GM21381 (cell line): ENCODE data around the gene AIM2.
"Not testable (repeated sequence)": the region's sequence is repeated elsewhere in the genome, so short reads cannot be mapped to it uniquely, and the experiment has no call there.

Experiments used
- ATAC-seq: cut with Tn5 transposase; IDR thresholded peaks from one replicate; pipeline ENCODE4 v1.9.1; 2021; ENCODE audit warnings: mild to moderate bottlenecking, moderate library complexity; ENCODE audit not compliant: unreplicated experiment

Gene AIM2

DNA sequence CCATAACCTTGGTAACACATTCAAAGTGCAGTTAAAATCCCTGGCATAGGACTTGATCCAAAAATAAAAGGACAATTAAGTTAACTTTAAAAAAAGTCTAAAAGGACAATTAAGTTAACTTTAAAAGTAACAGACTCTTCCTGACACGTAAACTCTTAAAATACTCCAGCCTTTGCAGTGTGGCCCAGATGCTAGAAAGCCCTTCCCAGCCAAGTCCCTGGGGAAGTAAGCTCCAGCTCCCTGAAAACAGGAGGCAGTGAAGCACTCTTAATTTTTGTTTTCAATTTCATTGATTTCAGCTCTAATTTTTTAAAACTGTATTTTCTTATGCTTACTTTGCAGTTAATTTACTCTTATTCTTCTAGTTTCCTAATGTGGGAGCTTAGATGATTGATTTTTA is 5.1 kb upstream of the AIM2 start:
- no peak for ATAC-seq

DNA sequence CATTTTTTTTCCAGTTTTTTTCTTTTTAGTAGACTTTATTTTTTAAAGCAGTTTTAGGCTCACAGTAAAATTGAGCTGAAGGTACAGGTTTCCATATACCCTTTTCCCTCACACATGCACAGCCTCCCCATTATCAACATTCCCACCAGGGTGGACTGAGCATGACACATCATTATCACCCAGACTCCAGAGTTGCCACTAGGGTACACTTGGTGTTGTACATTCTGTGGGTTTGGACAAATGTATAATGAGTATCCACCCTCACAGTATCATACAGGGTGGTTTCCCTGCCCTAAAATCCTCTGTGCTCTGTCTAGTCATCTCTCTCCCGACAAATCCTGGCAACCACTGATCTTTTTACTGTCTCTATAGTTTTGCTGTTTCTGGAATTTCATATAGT is 3.0 kb upstream of the AIM2 start:
- no peak for ATAC-seq

DNA sequence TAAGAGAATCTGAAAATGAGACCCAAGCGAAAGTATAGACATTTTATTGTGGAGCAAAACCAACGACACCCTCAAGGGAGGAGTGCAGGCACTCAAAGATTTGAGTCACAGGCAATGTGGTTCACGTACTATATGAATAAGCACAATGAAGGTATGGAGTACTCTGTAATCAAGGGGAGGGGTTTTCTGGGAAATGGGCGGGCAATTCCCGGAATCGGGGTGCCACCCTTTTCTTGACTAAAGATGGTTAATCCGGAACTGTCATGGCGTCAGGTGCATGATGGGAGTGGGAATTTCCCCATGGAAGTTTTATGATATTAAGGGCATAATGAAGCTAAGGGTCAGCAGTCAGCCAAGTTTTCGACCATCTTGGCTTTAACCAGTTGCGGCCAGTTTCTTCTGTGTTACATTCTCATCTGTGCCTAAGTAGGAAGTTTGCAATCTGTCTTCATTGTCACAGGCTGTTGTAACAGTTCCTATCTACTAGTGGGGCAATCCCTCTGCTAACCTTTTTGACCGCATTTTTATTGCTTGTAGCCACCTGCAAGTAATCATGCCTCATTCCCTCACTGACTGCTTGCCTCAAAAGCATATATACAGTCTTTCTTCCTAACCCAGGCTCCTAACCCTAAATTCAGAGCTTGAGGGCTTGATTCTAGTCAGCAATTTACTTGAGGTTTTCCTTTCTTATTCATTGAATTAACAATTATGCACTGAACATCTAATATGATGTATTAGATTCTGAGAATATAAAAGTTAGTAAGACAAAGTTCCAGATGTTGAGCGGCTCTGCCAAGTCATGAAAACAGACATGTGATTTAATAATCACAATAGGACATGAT is 775 bp upstream of the AIM2 start:
- ATAC-seq, result peak; percentile 76

DNA sequence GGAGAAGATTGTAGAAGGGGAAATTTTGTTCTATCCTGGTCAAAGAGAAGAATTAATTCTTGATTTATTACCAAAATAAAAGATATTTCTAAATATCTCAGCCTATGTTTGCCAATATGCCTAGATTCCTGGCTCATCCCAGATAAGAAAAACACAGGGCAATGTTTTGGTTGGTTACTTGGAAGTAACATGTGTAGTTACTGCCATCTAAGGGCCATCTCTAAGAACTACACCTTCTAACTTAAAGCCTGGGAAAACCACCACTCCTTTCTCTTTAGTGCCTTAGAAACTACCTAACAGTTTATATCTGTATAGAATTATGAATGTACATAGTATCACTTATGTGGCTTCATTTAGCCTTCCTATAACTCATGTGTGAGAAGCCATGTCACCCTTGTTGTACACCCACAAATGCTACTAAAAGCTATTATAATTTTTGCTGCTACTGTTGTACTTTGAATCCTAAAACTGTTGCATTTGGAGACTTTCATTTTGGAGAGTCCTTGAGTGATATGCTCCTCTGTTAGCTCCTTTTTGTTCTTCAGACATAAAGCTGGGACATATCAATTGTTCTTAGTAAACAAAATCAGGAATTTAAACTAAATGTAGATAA is 4.5 kb downstream of the AIM2 start:
- ATAC-seq, result no peak

DNA sequence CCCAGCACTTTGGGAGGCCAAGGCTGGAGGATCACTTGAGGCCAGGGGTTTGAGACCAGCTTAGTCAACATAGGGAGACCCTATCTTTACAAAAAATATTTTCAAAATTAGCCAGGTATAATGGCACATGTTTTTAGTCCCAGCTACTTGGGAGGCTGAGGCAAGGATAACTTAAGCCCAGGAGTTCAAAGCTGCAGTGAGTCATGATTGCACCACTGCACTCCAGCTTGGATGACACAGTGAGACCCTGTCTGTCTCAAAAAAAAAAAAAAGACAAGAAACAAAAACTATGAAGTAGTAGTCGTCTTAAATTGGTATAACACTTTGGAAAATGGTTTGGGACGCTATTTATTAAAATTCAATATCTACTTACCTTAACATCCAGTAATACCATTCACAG is 7.7 kb downstream of the AIM2 start:
- no peak for ATAC-seq

DNA sequence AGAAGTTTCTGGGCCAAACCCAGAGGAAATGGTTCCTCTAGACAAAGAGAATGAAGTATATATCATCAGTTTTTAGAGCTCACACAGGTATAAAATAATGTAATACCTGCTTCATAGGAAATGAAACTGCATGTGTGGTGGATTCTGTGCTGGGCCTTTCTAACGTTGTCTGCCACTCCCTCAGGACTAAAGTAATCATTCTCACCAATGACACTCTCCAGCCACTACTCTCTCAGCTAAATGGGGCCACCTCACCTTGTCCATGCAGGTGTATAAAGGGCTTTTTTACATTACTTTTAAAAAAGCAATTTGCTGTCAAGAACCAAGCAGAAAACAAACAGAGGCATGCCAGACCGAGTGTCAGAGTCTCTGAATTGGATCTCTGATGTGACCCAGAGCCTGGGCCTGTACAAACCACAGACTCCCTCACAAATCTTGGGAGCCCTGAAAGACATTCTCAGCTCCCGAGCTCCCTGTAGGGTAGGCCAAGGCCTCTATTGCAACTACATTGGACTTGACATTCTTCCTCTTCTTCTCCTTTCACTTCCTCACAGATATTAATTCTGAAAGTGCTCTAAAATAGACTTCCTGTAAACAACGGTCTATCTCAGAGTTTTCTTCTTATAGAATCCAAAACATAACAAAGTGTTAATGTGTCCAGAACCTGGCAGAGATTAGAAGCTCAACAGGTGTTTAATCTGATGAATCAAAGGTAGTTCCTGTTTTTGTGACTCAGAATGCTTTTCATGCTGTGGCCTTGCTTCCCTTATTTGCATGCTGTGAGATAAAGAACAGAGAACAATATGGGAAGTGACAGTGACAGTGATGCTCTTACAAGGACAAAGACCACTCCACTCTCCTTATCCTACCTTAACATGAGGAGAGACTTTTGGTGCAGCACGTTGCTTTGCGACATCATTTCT is 8.6 kb downstream of the AIM2 start:
- ATAC-seq, result peak; percentile 83

DNA sequence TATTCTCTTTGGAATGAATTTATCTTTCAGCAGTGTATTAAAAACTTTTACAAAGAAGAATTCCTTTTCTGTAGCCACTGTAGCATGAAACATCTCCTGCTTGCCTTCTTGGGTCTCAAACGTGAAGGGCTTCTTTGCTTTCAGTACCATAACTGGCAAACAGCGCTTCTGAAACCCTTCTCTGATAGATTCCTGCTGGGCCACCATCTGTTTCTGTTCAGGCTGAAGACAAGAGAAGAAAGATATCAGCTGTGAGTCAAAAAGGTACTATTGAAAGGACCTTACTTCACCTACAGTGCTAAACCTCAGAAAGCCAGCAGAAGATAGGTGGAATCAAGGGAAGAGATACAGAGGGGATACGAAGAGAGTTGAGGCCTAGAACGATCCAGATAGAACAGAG is 10.5 kb downstream of the AIM2 start:
- ATAC-seq, result no peak

DNA sequence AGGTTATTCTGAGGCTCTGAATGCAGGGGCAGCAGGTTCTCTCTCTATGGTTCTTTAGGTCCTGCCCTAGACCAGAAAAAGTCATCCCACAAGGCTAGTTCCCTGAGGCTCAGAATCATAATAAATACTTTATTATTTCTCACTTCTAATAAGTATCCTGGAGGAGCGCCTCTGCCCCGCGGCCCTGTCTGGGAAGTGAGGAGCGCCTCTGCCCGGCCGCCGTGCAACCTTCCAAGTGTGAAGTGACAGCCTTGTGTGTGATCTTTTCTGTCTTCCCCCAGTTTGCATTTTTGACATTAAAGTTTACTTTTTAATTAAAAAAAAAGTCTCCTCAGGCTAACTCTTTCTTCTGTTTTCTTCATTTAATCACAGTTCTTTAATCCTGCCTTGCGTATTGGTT is 11.5 kb downstream of the AIM2 start:
- no peak for ATAC-seq

DNA sequence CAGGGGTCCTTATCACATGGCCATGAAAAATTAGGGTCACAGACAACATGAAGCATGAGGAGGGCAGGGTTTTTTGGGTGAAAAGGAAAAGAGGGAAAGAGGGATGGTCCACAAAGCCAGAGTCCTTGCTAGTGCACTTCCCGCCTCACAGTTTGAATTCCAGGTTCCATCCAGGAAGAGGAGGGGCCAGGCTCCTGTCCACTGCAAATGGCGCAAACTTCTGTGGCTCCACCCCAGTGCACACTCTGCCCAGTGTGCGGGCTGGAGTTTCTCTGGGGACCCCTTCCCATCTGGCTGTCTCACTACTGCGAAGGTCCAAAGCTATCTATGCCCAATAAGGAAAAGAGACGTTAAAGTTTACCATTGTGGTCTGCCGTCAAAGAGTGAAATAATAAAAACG is 17.8 kb downstream of the AIM2 start:
- no peak for ATAC-seq

DNA sequence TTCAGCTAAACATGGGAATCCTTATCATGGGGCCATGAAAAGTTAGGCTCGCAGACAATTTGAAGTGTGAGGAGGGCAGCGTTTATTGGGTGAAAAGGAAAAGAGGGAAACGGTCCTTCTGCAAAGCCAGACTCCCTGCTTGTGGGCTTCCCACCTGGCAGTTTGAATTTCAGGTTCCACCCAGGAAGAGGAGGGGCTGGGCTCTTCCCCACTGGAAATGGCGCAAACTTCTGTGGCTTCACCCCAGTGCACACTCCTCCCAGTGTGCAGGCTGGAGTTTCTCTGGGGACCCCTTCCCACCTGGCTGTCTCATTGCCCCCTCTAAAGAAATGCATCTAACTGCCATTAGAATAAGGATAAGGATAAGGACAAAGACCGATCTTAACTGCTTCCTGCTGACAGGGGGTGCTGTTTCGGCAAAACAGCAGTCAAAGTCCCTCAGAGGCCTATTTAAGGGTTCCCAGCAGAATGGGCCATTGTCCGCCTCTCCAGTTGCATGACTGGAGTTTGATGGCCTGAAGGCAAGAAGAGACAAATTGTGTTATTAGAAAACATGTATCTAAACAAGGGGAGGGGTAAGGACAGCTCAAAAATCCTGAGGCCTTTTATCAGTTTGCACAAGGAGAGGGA is 20.4 kb downstream of the AIM2 start:
- ATAC-seq, result no peak

DNA sequence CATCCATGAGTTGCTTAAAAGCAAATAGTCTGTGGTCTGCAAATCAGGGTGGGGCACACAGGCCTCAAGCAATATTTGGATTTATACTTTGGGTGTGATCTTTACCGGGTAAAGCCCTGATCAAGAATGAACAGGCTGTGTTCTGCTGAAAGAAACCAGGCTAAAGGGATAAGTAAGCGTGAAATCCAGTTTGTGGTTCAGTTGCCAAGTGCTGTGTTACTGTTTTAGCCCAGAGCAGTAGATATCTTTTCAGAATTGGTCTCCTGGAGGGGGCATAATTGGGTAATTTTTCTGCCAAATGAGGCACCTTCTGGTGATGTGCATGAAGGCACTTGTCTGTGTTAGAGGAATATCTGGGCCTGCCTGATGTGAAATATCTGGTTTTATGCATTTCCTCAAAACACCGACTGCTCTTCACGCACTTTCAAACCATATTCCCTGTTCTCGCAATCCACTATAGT is 21.4 kb downstream of the AIM2 start:
- ATAC-seq, result no peak

DNA sequence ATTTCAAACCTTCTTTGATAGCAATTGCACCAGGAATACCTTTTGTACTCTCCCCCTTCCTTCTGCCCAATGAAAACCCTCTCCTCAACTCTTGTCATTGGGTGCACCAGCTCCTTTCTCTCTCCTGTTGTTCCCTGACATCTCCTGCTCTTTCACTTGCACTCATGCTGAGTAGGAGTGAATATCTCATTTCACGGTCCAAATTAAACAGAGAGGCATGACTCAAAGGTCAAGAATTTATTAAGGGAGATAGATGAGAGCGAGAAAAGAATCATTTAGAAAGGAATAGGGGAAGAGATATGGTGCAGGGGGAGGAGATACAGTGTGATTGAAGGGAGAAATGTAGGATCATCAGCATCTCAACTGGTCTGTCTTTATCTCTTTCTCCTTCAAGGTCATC is 22.1 kb downstream of the AIM2 start:
- ATAC-seq, result no peak

DNA sequence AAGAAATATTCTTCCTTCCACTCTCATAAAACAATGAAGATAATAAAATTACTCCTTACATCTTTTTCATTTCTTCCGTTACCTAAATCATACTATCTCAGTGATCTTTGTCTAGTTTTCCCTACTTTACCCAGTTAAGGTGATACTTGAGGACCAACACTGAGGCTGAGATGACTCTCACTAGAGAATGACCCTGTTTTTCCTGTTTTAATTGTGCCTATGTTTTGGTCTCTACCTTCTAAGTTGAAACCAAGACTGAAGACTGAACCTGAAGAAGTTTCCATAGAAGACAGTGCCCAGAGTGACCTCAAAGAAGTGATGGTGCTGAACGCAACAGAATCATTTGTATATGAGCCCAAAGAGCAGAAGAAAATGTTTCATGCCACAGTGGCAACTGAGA is 25.1 kb downstream of the AIM2 start:
- no peak for ATAC-seq

DNA sequence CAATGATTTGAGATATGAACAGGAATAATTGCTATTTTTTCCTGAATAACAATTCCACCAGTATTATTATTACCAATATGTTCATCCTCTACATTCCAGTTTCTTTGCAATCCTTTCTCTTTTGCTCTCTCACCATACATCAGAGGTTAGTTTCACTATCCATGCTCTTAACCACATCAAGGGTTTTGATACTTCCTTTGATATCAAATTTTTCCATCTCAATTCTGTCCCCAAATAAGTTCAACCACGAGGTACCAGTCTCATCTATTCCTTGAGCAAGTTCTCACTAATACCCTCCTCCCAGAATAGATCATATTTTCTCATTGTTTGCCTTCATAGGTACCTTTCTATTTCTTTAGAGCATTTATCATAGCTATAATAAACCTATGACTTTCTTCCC is 30.1 kb downstream of the AIM2 start:
- not testable (repeated sequence) for ATAC-seq

DNA sequence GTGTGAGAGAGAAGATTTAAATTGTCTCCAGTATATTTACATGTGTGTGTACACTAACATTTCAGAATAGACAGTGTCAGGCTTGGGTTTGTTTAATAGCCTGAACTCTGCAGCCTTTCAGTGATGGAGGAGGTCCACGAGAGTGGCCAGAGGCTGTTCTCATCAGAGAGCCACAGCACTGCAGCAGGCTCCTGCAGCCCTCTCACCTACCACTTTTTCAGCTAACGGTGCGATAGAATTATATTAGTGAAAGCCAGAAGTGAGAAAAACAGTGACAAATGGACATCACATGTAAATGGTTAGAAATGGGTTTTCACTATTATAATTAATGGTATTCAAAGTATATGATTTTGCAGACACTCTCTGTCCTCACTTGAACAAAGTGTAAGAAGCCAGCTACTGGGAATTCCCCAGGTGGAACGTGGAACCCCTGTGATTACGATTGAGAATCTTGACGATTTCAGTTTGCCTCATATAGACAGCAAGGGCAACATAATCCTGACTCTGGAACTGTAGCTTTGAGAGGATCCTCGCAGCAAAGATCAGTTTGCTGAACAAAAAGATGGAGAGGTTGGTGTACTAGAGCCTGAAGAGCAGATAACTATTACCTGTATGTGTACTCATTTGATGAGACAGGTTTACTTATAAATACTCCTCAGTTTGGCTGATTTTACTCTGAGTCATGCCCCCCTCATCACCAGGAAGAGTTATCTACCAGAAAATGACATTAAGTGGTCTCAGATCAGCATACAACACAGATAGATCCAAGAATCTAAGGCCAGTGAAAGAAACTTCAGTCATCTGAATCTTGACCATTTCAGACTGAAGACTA is 35.5 kb downstream of the AIM2 start:
- ATAC-seq, result no peak

DNA sequence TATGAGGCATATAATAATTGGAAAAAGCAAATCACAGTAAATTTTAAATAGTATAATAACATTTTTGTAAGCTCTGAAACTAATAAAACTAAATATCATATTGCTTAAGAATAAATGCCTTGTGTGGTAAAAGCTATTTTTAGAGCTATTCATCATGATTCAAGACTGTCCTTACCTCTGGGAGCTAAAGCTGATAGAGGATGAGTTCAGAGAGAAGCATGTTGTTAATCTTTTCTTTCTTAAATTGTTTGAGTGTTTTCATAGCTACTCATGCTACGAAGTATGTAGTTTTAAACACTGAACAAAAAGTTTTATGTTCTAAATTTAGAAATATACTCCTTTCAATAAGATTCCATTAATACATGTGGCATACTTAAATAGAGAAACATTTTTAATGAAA is 36.4 kb downstream of the AIM2 start:
- no peak for ATAC-seq

DNA sequence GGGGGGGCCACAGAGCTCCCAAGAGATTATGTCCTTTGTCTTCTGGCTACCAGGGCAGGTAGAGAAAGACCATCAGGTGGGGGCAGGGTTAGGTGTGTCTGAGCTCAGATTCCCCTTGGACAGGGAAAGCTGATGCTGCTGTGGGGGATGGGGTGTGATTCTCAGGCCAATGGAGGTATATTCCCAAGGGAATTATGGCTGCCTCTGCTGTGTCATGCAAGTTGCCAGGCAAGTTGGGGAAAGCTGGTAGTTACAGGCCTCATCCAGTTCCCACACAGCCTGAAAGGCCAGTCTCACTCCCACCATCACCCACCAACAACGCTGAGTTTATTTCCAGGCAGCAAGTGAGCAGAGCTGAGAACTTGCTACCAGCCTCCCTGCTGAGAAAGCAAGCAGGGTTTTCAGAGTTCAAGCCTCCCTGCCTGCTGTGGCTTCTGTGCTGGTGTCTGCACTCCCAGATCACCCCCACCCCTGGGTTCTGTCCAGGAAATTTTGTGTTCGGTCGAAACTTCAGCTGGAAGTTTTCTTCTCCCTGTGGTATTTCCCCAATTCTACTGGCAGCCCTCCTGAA is 45.6 kb downstream of the AIM2 start:
- ATAC-seq, result no peak

DNA sequence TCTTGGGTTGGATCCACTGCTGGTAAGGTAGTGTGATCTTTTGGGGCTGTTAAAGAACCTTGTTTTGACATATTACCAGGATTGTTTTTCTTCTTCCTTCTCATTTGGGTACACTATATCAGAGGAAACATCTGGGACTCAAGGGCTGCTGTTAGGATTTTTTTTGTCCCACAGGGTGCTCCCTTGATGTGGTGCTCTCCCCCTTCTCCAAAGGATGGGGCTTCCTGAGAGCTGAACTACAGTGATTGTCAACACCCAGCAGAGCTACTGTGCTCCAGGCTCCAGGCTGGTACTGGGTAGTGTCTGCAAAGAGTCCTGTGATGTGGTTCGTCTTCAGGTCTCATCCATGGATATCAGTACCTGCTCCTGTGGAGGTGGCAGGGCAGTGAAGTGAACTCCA is 46.3 kb downstream of the AIM2 start:
- no peak for ATAC-seq

DNA sequence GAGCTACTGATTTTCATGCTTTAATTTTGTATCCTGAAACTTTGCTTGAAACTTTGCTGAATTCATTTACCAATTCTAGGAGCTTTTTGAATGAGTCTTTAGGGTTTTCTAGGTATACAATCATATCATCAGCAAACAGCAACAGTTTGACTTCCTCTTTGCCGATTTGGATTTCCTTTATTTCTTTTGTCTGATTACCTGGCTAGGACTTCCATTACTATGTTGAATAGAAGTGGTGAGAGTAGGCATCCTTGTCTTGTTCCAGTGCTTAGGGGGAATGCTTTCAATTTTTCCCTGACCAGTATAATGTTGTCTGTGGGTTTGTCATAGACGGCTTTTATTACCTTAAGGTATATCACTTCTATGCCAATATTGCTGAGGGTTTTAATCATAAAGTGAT is 49.7 kb downstream of the AIM2 start:
- not testable (repeated sequence) for ATAC-seq

DNA sequence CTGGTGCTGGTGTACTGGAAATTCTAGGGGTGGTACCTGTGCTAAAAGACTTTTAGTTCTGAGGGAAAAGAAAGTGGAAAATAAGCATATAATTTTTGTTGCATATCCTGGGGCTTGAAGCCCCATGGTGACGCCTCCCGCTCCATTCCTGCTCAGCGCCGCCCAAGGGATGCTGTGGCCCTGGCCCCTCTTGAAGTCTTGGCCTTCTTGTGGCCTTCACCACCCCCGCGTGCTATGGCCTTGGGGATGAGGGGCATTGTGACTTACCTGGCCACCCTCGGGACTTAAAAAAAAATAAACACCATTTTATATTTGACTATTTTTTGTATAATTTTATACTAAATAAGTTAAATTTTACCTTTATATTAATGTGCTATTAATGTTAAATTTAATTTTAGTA is 51.5 kb downstream of the AIM2 start:
- no peak for ATAC-seq
